GM12878 (cell line): Measurements from ENCODE around the gene ADA. TPM values are rescaled to one million over a fixed set of nuclear protein-coding genes. Genes with fewer than 3 reads are reported as not detected.

Source experiments
- CHD2 ChIP-seq: IDR thresholded peaks from 2 replicates; pipeline ENCODE4 v1.6.1; 2011; ENCODE audit warnings: low read depth, low read length, improper control_type of control experiment, borderline replicate concordance
- EED ChIP-seq: sonication (generic); IDR thresholded peaks from 2 replicates; pipeline ENCODE4 v1.6.1; 2016; ENCODE audit warnings: antibody characterized with exemption, low read depth
- ETV6 ChIP-seq, 2 experiments: fragments of 450-650 bp in 1 of 2; IDR thresholded peaks in 1 of 2; conservative IDR thresholded peaks in 1 of 2; 2 replicates each; pipeline ENCODE4 v1.6.1; 2014; ENCODE audit warnings: antibody characterized with exemption in 1 of 2, borderline replicate concordance in 1 of 2, low read depth in 1 of 2, mild to moderate bottlenecking in 1 of 2, moderate library complexity in 1 of 2
- HDAC6 ChIP-seq: fragments of 200-600 bp; sonication (generic); IDR thresholded peaks from one replicate; pipeline ENCODE4 v1.8.0; 2017; ENCODE audit warnings: antibody characterized with exemption; ENCODE audit not compliant: unreplicated experiment
- IKZF1 ChIP-seq: fragments of 450-650 bp; conservative IDR thresholded peaks from 2 replicates; pipeline ENCODE4 v1.6.1; 2017; ENCODE audit warnings: antibody characterized with exemption, mild to moderate bottlenecking
- IRF4 ChIP-seq: IDR thresholded peaks from 2 replicates; pipeline ENCODE4 v1.6.1; 2011; ENCODE audit warnings: low read depth, low read length
- LARP7 ChIP-seq: fragments of 450-650 bp; IDR thresholded peaks from 2 replicates; pipeline ENCODE4 v1.6.1; 2017; ENCODE audit warnings: mild to moderate bottlenecking
- NBN ChIP-seq: fragments of 450-650 bp; IDR thresholded peaks from 2 replicates; pipeline ENCODE4 v1.6.1; 2016
- NFXL1 ChIP-seq: fragments of 450-650 bp; IDR thresholded peaks from 2 replicates; pipeline ENCODE4 v1.6.1; 2017; ENCODE audit warnings: antibody characterized with exemption, mild to moderate bottlenecking, borderline replicate concordance
- PKNOX1 ChIP-seq: fragments of 450-650 bp; IDR thresholded peaks from 2 replicates; pipeline ENCODE4 v1.6.1; 2016; ENCODE audit warnings: mild to moderate bottlenecking
- POLR2A ChIP-seq: IDR thresholded peaks from 2 replicates; pipeline ENCODE4 v1.6.1; 2011; ENCODE audit warnings: low read depth, mild to moderate bottlenecking, low read length
- RAD21 ChIP-seq: IDR thresholded peaks from 2 replicates; pipeline ENCODE4 v1.6.1; 2011; ENCODE audit warnings: mild to moderate bottlenecking, low read depth, low read length, moderate library complexity; ENCODE audit not compliant: insufficient read depth
- RELB ChIP-seq: fragments of 450-650 bp; IDR thresholded peaks from 2 replicates; pipeline ENCODE4 v1.6.1; 2017; ENCODE audit warnings: low read depth, mild to moderate bottlenecking, moderate library complexity
- SMARCA5 ChIP-seq: fragments of 450-650 bp; IDR thresholded peaks from 2 replicates; pipeline ENCODE4 v1.6.1; 2017; ENCODE audit warnings: mild to moderate bottlenecking
- SPI1 ChIP-seq: IDR thresholded peaks from 2 replicates; pipeline ENCODE4 v1.6.1; 2011; ENCODE audit warnings: low read depth, mild to moderate bottlenecking, low read length, moderate library complexity, borderline replicate concordance; ENCODE audit not compliant: insufficient read depth
- SREBF2 ChIP-seq: IDR thresholded peaks from 2 replicates; pipeline ENCODE4 v1.6.1; 2012; ENCODE audit warnings: mild to moderate bottlenecking, low read length
- TBL1XR1 ChIP-seq: IDR thresholded peaks from 2 replicates; pipeline ENCODE4 v1.6.1; 2012; ENCODE audit warnings: low read depth, low read length, improper control_type of control experiment
- ZNF687 ChIP-seq: fragments of 450-650 bp; IDR thresholded peaks from 2 replicates; pipeline ENCODE4 v1.6.1; 2017; ENCODE audit warnings: mild to moderate bottlenecking, moderate library complexity
- polyA plus RNA-seq, 11 experiments: library from polyadenylated mRNA; depleted of rRNA in 4 of 11; unstranded in 6 of 11; stranded (reverse) in 5 of 11; fragments of >200 nt; fragmentation: Nextera tagmentation in 4 of 11; fragmentation: Illumina TruSeq in 1 of 11; extraction: Ambion mirVana in 4 of 11; extraction: Trizol in 1 of 11; gene quantifications; 1 replicate in 1 of 11; 2 replicates in 10 of 11; pipeline versions ENCODE4 v1.2.1 to v1.2.3, GENCODE V29; 2011 to 2016; ENCODE audit warnings: inconsistent platforms in 2 of 11, missing spikeins in 2 of 11, low read depth in 1 of 11
- total RNA-seq, 4 experiments: library from RNA; depleted of rRNA in 3 of 4; stranded (reverse); fragments of >200 nt in 3 of 4; fragmentation: Illumina TruSeq in 1 of 4; extraction: Trizol in 1 of 4; gene quantifications; 2 replicates each; pipeline versions ENCODE4 v1.2.1 to v1.2.3, GENCODE V29; 2013 to 2021
- TF ChIP-seq, protein P1 (sequence below): fragments of 450-650 bp; formaldehyde crosslinking; IDR thresholded peaks from 2 replicates; pipeline ENCODE4 v1.4.0; 2022; ENCODE audit warnings: mild to moderate bottlenecking, moderate library complexity

The ADA gene
- total and polyA plus RNA-seq, 10 of the 15 experiments (the other 5 are each of a cell fraction or from before 2014, with no cell fraction given) = 40.9 to 217 (median 90.8) TPM

DNA sequence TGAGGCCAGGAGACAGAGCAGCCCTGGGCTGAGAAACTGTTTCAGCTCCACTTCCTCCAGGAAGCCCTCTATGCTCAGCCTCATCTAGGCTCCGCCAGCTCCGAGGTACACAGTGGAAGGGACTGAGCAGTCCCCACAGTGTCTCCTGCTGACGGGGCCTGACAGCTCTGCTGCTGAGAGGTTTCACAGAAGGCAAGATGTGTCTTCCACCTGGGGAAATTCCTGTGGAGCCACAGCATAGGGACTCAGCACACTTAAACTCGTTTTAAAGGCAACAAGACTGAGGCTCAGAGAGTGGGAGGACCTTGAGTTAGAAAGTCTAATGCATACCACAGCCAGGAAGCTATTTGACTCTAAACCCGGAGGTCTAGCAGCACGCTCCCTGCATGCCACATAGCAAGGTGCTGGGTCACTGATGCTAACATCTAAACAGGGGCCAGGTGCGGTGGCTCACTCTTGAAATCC is 6.8 kb downstream of the ADA start (continued):
- TF ChIP-seq IRF4 (no peak), IKZF1 (peak; percentile 79), CHD2 (no peak), RAD21 (peak; percentile 11; the same call in 1 of the 2 replicates), SMARCA5 (peak; percentile 89; the same call in 1 of the 2 replicates), PKNOX1 (peak; percentile 74), LARP7 (no peak), NBN (no peak), RELB (peak; percentile 56; the same call in 1 of the 2 replicates), EED (peak; percentile 54), HDAC6 (no peak), ETV6 (conservative IDR thresholded peaks at IDR 0.05 in 1 of 2, IDR thresholded peaks at IDR 0.05 in 1 of 2; ENCODE audit: borderline replicate concordance in 1 of 2, low read depth in 1 of 2) (peak in 1 of 2 experiments; percentile 45; a peak in 1 of 4 replicates), TBL1XR1 (no peak), ZNF687 (peak; percentile 73), SREBF2 (no peak), NFXL1 (no peak), POLR2A (peak; percentile 54), SPI1 (0 out of 2 replicates have a peak, but pooled peaks have one; percentile 22)
- TF ChIP-seq, protein P1, sequence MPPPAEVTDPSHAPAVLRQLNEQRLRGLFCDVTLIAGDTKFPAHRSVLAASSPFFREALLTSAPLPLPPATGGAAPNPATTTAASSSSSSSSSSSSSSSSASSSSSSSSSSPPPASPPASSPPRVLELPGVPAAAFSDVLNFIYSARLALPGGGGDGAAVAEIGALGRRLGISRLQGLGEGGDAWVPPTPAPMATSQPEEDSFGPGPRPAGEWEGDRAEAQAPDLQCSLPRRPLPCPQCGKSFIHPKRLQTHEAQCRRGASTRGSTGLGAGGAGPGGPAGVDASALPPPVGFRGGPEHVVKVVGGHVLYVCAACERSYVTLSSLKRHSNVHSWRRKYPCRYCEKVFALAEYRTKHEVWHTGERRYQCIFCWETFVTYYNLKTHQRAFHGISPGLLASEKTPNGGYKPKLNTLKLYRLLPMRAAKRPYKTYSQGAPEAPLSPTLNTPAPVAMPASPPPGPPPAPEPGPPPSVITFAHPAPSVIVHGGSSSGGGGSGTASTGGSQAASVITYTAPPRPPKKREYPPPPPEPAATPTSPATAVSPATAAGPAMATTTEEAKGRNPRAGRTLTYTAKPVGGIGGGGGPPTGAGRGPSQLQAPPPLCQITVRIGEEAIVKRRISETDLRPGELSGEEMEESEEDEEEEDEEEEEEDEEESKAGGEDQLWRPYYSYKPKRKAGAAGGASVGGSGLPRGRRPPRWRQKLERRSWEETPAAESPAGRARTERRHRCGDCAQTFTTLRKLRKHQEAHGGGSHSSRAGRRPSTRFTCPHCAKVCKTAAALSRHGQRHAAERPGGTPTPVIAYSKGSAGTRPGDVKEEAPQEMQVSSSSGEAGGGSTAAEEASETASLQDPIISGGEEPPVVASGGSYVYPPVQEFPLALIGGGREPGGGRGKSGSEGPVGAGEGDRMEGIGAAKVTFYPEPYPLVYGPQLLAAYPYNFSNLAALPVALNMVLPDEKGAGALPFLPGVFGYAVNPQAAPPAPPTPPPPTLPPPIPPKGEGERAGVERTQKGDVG (CRISPR knock-in tag) = no peak
